HG02610 (cell line): ENCODE data around the gene DUXB.

Experiments used
- ATAC-seq: cut with Tn5 transposase; IDR thresholded peaks from one replicate; pipeline ENCODE4 v1.9.1; 2021; ENCODE audit warnings: mild to moderate bottlenecking, moderate library complexity; ENCODE audit not compliant: unreplicated experiment

DUXB gene

GRCh38 chr16:75660726-75661302 lies 40.4 kb downstream of the DUXB start:
- ATAC-seq = no peak

- ATAC-seq = no peak
Measured at GRCh38 chr16:75660321-75660720, 40.9 kb downstream of the DUXB start.

- no peak for ATAC-seq
Measured at GRCh38 chr16:75658175-75658574, 43.1 kb downstream of the DUXB start.

GRCh38 chr16:75653922-75654321 lies 47.3 kb downstream of the DUXB start:
- ATAC-seq = no peak

GRCh38 chr16:75648265-75649076 lies 52.8 kb downstream of the DUXB start:
- ATAC-seq = peak; percentile 29

GRCh38 chr16:75647492-75648264 lies 53.6 kb downstream of the DUXB start, which contains the start of the genes KARS1 and TERF2IP:
KARS1 (minus strand) TSS chr16:75647665; CDS start chr16:75647639, 26 bp downstream.
TERF2IP (plus strand) TSS chr16:75647773; CDS start chr16:75647883, 110 bp downstream.
- peak; percentile 85 for ATAC-seq

- peak; percentile 25 for ATAC-seq
Measured at GRCh38 chr16:75647112-75647491, 54.2 kb downstream of the DUXB start.

- ATAC-seq = no peak
Measured at GRCh38 chr16:75644240-75645012, 56.8 kb downstream of the DUXB start.
